ENCODE measurements around the gene MARCHF10. TPM values are rescaled to one million over a fixed set of nuclear protein-coding genes. Genes with fewer than 3 reads are reported as not detected.

Gene MARCHF10
- total RNA-seq, 1 donor from 2014 or later: 5.1 TPM

GRCh38 chr17:62739645-62740388, 68.3 kb downstream of the MARCHF10 start:
- no peak overlapping the region for H3K4me3 ChIP-seq
- no peak for TF ChIP-seq CTCF (IDR thresholded peaks at IDR 0.05)
- DNase-seq (no peak), ATAC-seq (no peak)
- no peaks in the 10 kb centered on the region for H3K4me1 ChIP-seq
- intact Hi-C loops (cut with DNase I): no loop called here
- no peak overlapping the region for H3K27ac ChIP-seq
- no peaks in the 10 kb centered on the region for H3K27me3 ChIP-seq (ENCODE audit: low read depth)
- no peaks in the 10 kb centered on the region for H3K9me3 ChIP-seq
- H3K36me3 ChIP-seq: no peaks in the 10 kb centered on the region

- no peak for TF ChIP-seq CTCF (IDR thresholded peaks at IDR 0.05)
- Histone ChIP-seq H3K27me3 (ENCODE audit: low read depth) (no peaks in the 10 kb centered on the region), H3K9me3 (no peaks in the 10 kb centered on the region), H3K36me3 (no peaks in the 10 kb centered on the region), H3K4me3 (no peak overlapping the region), H3K4me1 (no peaks in the 10 kb centered on the region), H3K27ac (no peak overlapping the region)
- ATAC-seq: no peak
- intact Hi-C loops (cut with DNase I): no loop called here
- no peak for DNase-seq
These were observed 69.8 kb downstream of the MARCHF10 start for GRCh38 chr17:62738281-62738680.

- ATAC-seq (no peak), DNase-seq (no peak)
- no peak for TF ChIP-seq CTCF (IDR thresholded peaks at IDR 0.05)
- Histone ChIP-seq H3K9me3 (no peaks in the 10 kb centered on the region), H3K4me3 (no peak overlapping the region), H3K4me1 (no peaks in the 10 kb centered on the region), H3K36me3 (no peaks in the 10 kb centered on the region), H3K27ac (no peak overlapping the region), H3K27me3 (ENCODE audit: low read depth) (no peaks in the 10 kb centered on the region)
- intact Hi-C loops (cut with DNase I): no loop called here
These were observed 70.6 kb downstream of the MARCHF10 start for GRCh38 chr17:62737513-62737912.

GRCh38 chr17:62735044-62735651, 73.0 kb downstream of the MARCHF10 start:
- intact Hi-C loops (cut with DNase I): no loop called here
- no peak for TF ChIP-seq CTCF (IDR thresholded peaks at IDR 0.05)
- Histone ChIP-seq H3K4me3 (no peak overlapping the region), H3K27ac (no peak overlapping the region), H3K9me3 (no peaks in the 10 kb centered on the region), H3K27me3 (ENCODE audit: low read depth) (no peaks in the 10 kb centered on the region), H3K4me1 (no peaks in the 10 kb centered on the region), H3K36me3 (no peaks in the 10 kb centered on the region)
- no peak for ATAC-seq
- DNase-seq: no peak

- no peaks in the 10 kb centered on the region for H3K27me3 ChIP-seq (ENCODE audit: low read depth)
- intact Hi-C loops (cut with DNase I): no loop called here
- no peaks in the 10 kb centered on the region for H3K36me3 ChIP-seq
- no peaks in the 10 kb centered on the region for H3K4me1 ChIP-seq
- H3K27ac ChIP-seq: no peak overlapping the region
- no peak overlapping the region for H3K4me3 ChIP-seq
- DNase-seq: no peak
- no peak for ATAC-seq
- TF ChIP-seq CTCF (IDR thresholded peaks at IDR 0.05): no peak
- H3K9me3 ChIP-seq: no peaks in the 10 kb centered on the region
These were observed 76.0 kb downstream of the MARCHF10 start for GRCh38 chr17:62732125-62732524.
